BE2C (cell line): ENCODE measurements around the gene PPP2R3A.
A peak's percentile ranks its signal among the peaks of the same experiment; 100 is the strongest.

ENCODE experiments used
- DNase-seq: peaks from one replicate; pipeline ENCODE4 v3.0.0-alpha.2; 2020
- H3K27me3 ChIP-seq: fragments of 250-450 bp; sonication (Bioruptor Pico); 2 replicates; pipeline ENCODE4 v1.5.1; 2020; ENCODE audit warnings: mild to moderate bottlenecking
- H3K36me3 ChIP-seq: fragments of 250-450 bp; sonication (Bioruptor Pico); 2 replicates; pipeline ENCODE4 v1.5.1; 2020; ENCODE audit warnings: mild to moderate bottlenecking
- H3K4me1 ChIP-seq: fragments of 250-450 bp; sonication (Bioruptor Pico); 2 replicates; pipeline ENCODE4 v1.5.1; 2020
- H3K4me3 ChIP-seq: 2 replicates; pipeline ENCODE4 v1.5.1; 2011; ENCODE audit warnings: low read depth, low read length
- H3K9me3 ChIP-seq: fragments of 250-450 bp; sonication (Bioruptor Pico); 2 replicates; pipeline ENCODE4 v1.5.1; 2020
- CTCF ChIP-seq: IDR thresholded peaks from 2 replicates; pipeline ENCODE4 v1.5.1; 2012; ENCODE audit warnings: mild to moderate bottlenecking, low read depth, low read length

Gene PPP2R3A

DNA sequence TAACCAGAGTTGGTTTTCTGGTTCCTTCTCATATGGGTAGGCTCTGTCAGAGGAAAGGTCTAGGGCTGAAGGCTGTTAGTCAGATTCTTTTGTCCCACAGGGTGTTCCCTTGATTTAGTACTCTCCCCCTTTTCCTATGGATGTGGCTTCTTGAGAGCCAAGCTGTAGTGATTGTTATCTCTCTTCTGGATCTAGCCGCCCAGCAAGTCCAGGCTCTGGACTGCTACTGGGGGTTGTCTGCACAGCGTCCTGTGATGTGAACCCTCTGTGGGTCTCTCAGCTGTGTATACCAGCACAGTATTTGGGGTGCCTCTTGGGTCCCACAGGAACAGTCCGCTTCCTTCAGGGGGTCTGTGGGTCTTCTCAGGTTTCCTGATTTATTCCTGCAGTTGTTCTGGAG lies 70.8 kb downstream of the PPP2R3A start:
- no peak overlapping the region for H3K4me3 ChIP-seq
- H3K4me1 ChIP-seq = no peaks in the 10 kb centered on the region
- peaks cover 11% of the 10 kb centered on the region for H3K27me3 ChIP-seq
- no peak for TF ChIP-seq CTCF
- no peak for DNase-seq
- H3K36me3 ChIP-seq = no peaks in the 10 kb centered on the region
- H3K9me3 ChIP-seq = no peaks in the 10 kb centered on the region

DNA sequence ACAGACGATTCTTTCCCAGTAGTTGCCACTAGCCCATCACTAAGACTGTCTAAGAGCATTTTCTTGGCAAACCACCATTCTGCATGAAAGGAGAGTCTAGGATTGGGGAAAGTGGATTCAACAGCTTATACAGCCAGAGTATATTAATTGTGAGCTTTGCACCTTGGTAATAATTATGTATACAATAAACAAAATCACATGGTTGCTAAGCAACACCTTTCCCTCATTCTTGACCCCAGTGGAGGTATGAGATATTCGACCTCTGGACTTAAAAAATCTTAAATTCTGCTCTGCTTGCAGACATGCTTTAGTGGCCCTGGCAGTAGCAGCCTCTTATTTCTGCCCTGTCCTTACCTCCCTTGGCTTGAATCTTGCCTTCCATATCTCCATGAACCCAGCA lies 73.1 kb downstream of the PPP2R3A start:
- no peak for DNase-seq
- Histone ChIP-seq H3K4me1 (no peaks in the 10 kb centered on the region), H3K27me3 (peaks cover 6% of the 10 kb centered on the region), H3K9me3 (no peaks in the 10 kb centered on the region), H3K4me3 (no peak overlapping the region), H3K36me3 (no peaks in the 10 kb centered on the region)
- no peak for TF ChIP-seq CTCF

- Histone ChIP-seq H3K4me3 (no peak overlapping the region), H3K36me3 (no peaks in the 10 kb centered on the region), H3K4me1 (no peaks in the 10 kb centered on the region), H3K27me3 (peaks cover 3% of the 10 kb centered on the region), H3K9me3 (no peaks in the 10 kb centered on the region)
- no peak for DNase-seq
- peak; percentile 65 for TF ChIP-seq CTCF
These were observed 77.2 kb downstream of the PPP2R3A start for GRCh38 chr3:136042608-136043221.

DNA sequence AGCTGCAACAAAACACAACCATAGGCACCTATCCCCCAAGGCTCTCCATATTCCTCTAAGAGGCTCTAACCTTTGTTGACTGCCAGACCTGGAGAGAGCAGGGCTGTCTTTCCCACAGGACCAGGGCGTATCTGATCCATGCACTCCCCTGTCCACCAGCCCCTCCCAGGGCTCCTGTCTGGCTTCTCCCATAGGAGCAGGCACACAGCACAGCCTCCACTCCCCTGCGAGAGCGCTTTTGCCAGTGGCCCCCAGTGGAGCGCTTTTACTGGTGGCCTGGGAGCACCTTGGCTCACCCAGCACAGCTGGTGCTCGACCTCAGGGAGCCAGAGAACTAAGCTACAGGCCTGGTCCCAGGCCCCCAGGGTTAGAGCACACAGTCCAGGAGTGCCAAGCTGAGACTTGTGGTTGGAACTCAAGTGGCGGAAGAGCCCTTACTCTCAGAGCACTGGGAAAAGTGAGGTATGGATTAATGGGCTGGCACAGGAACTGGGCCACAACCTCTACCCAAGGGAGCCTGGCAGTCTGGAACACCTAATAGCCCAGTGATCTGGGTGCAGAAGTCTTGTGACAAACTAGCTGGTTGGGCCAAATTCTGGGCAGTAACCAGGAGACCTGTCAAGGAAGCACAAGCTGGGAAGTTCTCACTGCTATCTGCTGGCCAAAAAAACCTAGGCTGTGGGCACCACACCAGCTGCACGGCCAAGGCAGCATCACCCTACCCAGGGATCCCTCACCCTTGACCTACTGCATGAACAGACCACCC lies 79.6 kb downstream of the PPP2R3A start:
- no peaks in the 10 kb centered on the region for H3K36me3 ChIP-seq
- no peak for DNase-seq
- no peaks in the 10 kb centered on the region; the same call in 1 of the 2 replicates for H3K4me1 ChIP-seq
- peaks cover 3% of the 10 kb centered on the region for H3K27me3 ChIP-seq
- TF ChIP-seq CTCF = no peak
- no peak overlapping the region for H3K4me3 ChIP-seq
- H3K9me3 ChIP-seq = no peaks in the 10 kb centered on the region

- Histone ChIP-seq H3K27me3 (no peaks in the 10 kb centered on the region), H3K36me3 (no peaks in the 10 kb centered on the region), H3K4me3 (no peak overlapping the region), H3K9me3 (no peaks in the 10 kb centered on the region), H3K4me1 (no peaks in the 10 kb centered on the region; the same call in 1 of the 2 replicates)
- TF ChIP-seq CTCF = no peak
- no peak for DNase-seq
These were observed 82.5 kb downstream of the PPP2R3A start for GRCh38 chr3:136048068-136048467.

DNA sequence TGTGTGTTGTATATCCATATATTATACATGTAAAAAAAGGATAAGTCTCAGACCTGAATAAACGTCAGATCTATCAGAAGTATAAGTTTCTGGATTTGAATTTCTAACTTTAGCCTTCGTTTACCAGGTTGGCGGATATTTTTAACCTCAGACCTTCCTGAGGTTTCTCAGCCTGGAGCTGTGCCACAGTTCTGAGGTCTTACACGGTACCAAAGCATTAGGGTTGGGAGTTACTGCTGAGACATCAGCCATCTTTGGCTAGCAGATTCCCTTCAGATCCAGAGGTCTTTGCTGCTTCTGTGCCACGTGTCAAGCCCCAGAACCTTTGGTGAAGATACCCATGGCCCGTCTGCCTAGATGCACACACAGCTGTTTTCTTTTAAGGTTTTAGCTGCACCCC lies 84.7 kb downstream of the PPP2R3A start:
- no peak overlapping the region for H3K4me3 ChIP-seq
- H3K27me3 ChIP-seq = no peaks in the 10 kb centered on the region
- no peaks in the 10 kb centered on the region for H3K9me3 ChIP-seq
- TF ChIP-seq CTCF = no peak
- H3K36me3 ChIP-seq = no peaks in the 10 kb centered on the region
- H3K4me1 ChIP-seq = no peaks in the 10 kb centered on the region; the same call in 1 of the 2 replicates
- no peak for DNase-seq
